ENCODE measurements around the gene DIP2C.

Gene DIP2C

GRCh38 chr10:651692-652091 is 37.8 kb downstream of the DIP2C start:
- no peaks in the 10 kb centered on the region for H4K20me1 ChIP-seq (ENCODE audit: insufficient read depth, low read length)
- H3K4me2 ChIP-seq (ENCODE audit: insufficient read depth, low read length): no peak overlapping the region
- no peaks in the 10 kb centered on the region for H3K9me3 ChIP-seq (ENCODE audit: insufficient read depth, low read length, severe bottlenecking)
- no peaks in the 10 kb centered on the region for H3K79me2 ChIP-seq (ENCODE audit: insufficient read depth, low read length)
- peaks cover 6% of the 10 kb centered on the region for H3K27me3 ChIP-seq (ENCODE audit: insufficient read depth, low read length, poor library complexity)
- no peak for DNase-seq
- no peaks in the 10 kb centered on the region for H3K4me1 ChIP-seq (ENCODE audit: insufficient read depth, low read length)
- H3K9ac ChIP-seq (ENCODE audit: low read depth, low read length): no peak overlapping the region
- no peak overlapping the region for H2AFZ ChIP-seq (ENCODE audit: low read depth, low read length)
- no peak for ATAC-seq (ENCODE audit: insufficient read depth, low read depth)
- H3K4me3 ChIP-seq (ENCODE audit: low read depth in 1 of 2, low read length in 2 of 2): no peak overlapping the region
- no peaks in the 10 kb centered on the region for H3K36me3 ChIP-seq (ENCODE audit: insufficient read depth, low read length)
- H3K27ac ChIP-seq (ENCODE audit: low read length): no peak overlapping the region
- TF ChIP-seq, protein P1, sequence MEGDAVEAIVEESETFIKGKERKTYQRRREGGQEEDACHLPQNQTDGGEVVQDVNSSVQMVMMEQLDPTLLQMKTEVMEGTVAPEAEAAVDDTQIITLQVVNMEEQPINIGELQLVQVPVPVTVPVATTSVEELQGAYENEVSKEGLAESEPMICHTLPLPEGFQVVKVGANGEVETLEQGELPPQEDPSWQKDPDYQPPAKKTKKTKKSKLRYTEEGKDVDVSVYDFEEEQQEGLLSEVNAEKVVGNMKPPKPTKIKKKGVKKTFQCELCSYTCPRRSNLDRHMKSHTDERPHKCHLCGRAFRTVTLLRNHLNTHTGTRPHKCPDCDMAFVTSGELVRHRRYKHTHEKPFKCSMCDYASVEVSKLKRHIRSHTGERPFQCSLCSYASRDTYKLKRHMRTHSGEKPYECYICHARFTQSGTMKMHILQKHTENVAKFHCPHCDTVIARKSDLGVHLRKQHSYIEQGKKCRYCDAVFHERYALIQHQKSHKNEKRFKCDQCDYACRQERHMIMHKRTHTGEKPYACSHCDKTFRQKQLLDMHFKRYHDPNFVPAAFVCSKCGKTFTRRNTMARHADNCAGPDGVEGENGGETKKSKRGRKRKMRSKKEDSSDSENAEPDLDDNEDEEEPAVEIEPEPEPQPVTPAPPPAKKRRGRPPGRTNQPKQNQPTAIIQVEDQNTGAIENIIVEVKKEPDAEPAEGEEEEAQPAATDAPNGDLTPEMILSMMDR (IDR thresholded peaks at IDR 0.05; ENCODE audit: borderline replicate concordance, extremely low read depth, low read length, poor library complexity, severe bottlenecking): no peak
- no peak for TF ChIP-seq EZH2 (IDR thresholded peaks at IDR 0.05; ENCODE audit: borderline replicate concordance, low read depth, low read length, severe bottlenecking)

GRCh38 chr10:650886-651615 is 38.4 kb downstream of the DIP2C start:
- DNase-seq: no peak
- peaks cover 6% of the 10 kb centered on the region for H3K27me3 ChIP-seq (ENCODE audit: insufficient read depth, low read length, poor library complexity)
- H3K27ac ChIP-seq (ENCODE audit: low read length): no peak overlapping the region
- no peaks in the 10 kb centered on the region for H3K36me3 ChIP-seq (ENCODE audit: insufficient read depth, low read length)
- no peak overlapping the region for H3K4me2 ChIP-seq (ENCODE audit: insufficient read depth, low read length)
- no peak overlapping the region for H3K4me3 ChIP-seq (ENCODE audit: low read depth in 1 of 2, low read length in 2 of 2)
- no peaks in the 10 kb centered on the region for H4K20me1 ChIP-seq (ENCODE audit: insufficient read depth, low read length)
- no peaks in the 10 kb centered on the region for H3K4me1 ChIP-seq (ENCODE audit: insufficient read depth, low read length)
- TF ChIP-seq EZH2 (IDR thresholded peaks at IDR 0.05; ENCODE audit: borderline replicate concordance, low read depth, low read length, severe bottlenecking): no peak
- TF ChIP-seq, protein P1 (IDR thresholded peaks at IDR 0.05; ENCODE audit: borderline replicate concordance, extremely low read depth, low read length, poor library complexity, severe bottlenecking): no peak
- no peak overlapping the region for H3K9ac ChIP-seq (ENCODE audit: low read depth, low read length)
- no peaks in the 10 kb centered on the region for H3K79me2 ChIP-seq (ENCODE audit: insufficient read depth, low read length)
- no peaks in the 10 kb centered on the region for H3K9me3 ChIP-seq (ENCODE audit: insufficient read depth, low read length, severe bottlenecking)
- ATAC-seq (ENCODE audit: insufficient read depth, low read depth): no peak
- H2AFZ ChIP-seq (ENCODE audit: low read depth, low read length): no peak overlapping the region

DNA sequence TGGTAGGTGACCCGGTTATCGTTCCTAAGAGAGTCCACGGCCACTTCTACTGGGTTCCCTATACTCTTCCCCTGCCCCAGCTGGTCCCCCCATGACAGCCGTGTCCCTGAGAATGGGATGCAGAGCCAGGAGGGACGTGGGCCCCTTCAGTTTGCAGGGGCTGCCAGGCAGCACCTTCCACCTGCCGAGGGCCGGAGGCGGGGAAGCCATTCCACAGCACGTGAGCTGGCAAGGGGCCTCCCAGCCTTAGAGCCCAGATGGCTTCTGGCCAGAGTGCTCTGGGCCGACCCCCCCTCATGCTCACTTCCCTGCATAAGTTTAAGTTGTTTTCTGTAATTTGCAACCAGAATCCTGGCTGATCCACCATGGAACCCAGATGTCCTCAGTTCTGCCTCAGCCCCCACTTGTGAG is 39.0 kb downstream of the DIP2C start:
- H3K9ac ChIP-seq (ENCODE audit: low read depth, low read length): no peak overlapping the region
- peaks cover 6% of the 10 kb centered on the region for H3K27me3 ChIP-seq (ENCODE audit: insufficient read depth, low read length, poor library complexity)
- DNase-seq (no peak), ATAC-seq (ENCODE audit: insufficient read depth, low read depth) (no peak)
- no peaks in the 10 kb centered on the region for H3K9me3 ChIP-seq (ENCODE audit: insufficient read depth, low read length, severe bottlenecking)
- H3K27ac ChIP-seq (ENCODE audit: low read length): no peak overlapping the region
- H3K4me2 ChIP-seq (ENCODE audit: insufficient read depth, low read length): no peak overlapping the region
- H4K20me1 ChIP-seq (ENCODE audit: insufficient read depth, low read length): no peaks in the 10 kb centered on the region
- no peaks in the 10 kb centered on the region for H3K79me2 ChIP-seq (ENCODE audit: insufficient read depth, low read length)
- TF ChIP-seq EZH2 (IDR thresholded peaks at IDR 0.05; ENCODE audit: borderline replicate concordance, low read depth, low read length, severe bottlenecking): no peak
- TF ChIP-seq, protein P1 (IDR thresholded peaks at IDR 0.05; ENCODE audit: borderline replicate concordance, extremely low read depth, low read length, poor library complexity, severe bottlenecking): no peak
- H3K4me3 ChIP-seq (ENCODE audit: low read depth in 1 of 2, low read length in 2 of 2): no peak overlapping the region
- no peaks in the 10 kb centered on the region for H3K36me3 ChIP-seq (ENCODE audit: insufficient read depth, low read length)
- H3K4me1 ChIP-seq (ENCODE audit: insufficient read depth, low read length): no peaks in the 10 kb centered on the region
- no peak overlapping the region for H2AFZ ChIP-seq (ENCODE audit: low read depth, low read length)

All from DND-41 (cell line).